OCI-LY1 (cell line): ENCODE results near the gene DLX3.

Experiments used
- EZH2 ChIP-seq: fragments of 200-600 bp; sonication (generic), shearing (Covaris generic); IDR thresholded peaks from 2 replicates; pipeline ENCODE4 v1.8.0; 2017; ENCODE audit warnings: borderline replicate concordance, mixed run types, mild to moderate bottlenecking, antibody characterized with exemption, low read length, moderate library complexity, mixed read lengths
- TF ChIP-seq, protein P1 (sequence below): fragments of 200-600 bp; sonication (generic), shearing (Covaris generic); IDR thresholded peaks from 2 replicates; pipeline ENCODE4 v1.5.1; 2017; ENCODE audit warnings: mild to moderate bottlenecking, antibody characterized with exemption, low read length, moderate library complexity, mixed read lengths

GRCh38 chr17:49972486-49973270 is 22.3 kb downstream of the DLX3 start:
- TF ChIP-seq, protein P1, sequence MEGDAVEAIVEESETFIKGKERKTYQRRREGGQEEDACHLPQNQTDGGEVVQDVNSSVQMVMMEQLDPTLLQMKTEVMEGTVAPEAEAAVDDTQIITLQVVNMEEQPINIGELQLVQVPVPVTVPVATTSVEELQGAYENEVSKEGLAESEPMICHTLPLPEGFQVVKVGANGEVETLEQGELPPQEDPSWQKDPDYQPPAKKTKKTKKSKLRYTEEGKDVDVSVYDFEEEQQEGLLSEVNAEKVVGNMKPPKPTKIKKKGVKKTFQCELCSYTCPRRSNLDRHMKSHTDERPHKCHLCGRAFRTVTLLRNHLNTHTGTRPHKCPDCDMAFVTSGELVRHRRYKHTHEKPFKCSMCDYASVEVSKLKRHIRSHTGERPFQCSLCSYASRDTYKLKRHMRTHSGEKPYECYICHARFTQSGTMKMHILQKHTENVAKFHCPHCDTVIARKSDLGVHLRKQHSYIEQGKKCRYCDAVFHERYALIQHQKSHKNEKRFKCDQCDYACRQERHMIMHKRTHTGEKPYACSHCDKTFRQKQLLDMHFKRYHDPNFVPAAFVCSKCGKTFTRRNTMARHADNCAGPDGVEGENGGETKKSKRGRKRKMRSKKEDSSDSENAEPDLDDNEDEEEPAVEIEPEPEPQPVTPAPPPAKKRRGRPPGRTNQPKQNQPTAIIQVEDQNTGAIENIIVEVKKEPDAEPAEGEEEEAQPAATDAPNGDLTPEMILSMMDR, result no peak
- TF ChIP-seq EZH2, result no peak
